ENCODE results near the gene CARD18.

DNA sequence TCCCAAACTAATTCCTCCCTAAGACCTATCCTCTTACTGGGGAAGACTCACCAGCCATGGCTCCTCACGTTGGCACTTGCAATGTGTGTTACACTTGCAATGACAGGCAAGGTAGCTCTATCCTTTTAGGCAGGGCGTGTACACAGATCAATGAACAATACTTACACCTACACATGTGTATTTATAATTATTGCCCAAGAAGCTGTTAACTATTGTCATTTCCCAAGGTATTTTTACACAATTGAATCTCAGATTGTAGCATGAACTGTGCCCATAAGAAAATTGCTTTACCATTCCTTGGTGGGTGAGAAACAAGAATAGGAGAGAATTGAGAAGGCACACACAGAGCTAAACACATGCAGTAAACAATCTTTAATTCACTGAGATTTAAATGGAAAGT lies at the start of gene CARD18:
- no peak for TF ChIP-seq EZH2 (IDR thresholded peaks at IDR 0.05; ENCODE audit: low read depth, unreplicated experiment)
- TF ChIP-seq, protein P1, sequence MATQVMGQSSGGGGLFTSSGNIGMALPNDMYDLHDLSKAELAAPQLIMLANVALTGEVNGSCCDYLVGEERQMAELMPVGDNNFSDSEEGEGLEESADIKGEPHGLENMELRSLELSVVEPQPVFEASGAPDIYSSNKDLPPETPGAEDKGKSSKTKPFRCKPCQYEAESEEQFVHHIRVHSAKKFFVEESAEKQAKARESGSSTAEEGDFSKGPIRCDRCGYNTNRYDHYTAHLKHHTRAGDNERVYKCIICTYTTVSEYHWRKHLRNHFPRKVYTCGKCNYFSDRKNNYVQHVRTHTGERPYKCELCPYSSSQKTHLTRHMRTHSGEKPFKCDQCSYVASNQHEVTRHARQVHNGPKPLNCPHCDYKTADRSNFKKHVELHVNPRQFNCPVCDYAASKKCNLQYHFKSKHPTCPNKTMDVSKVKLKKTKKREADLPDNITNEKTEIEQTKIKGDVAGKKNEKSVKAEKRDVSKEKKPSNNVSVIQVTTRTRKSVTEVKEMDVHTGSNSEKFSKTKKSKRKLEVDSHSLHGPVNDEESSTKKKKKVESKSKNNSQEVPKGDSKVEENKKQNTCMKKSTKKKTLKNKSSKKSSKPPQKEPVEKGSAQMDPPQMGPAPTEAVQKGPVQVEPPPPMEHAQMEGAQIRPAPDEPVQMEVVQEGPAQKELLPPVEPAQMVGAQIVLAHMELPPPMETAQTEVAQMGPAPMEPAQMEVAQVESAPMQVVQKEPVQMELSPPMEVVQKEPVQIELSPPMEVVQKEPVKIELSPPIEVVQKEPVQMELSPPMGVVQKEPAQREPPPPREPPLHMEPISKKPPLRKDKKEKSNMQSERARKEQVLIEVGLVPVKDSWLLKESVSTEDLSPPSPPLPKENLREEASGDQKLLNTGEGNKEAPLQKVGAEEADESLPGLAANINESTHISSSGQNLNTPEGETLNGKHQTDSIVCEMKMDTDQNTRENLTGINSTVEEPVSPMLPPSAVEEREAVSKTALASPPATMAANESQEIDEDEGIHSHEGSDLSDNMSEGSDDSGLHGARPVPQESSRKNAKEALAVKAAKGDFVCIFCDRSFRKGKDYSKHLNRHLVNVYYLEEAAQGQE (IDR thresholded peaks at IDR 0.05; ENCODE audit: unreplicated experiment): no peak
- TF ChIP-seq CTCF (conservative IDR thresholded peaks at IDR 0.05; ENCODE audit: low read depth in 2 of 2): no peak
- TF ChIP-seq POLR2AphosphoS5 (IDR thresholded peaks at IDR 0.05; ENCODE audit: low read depth): no peak
- TF ChIP-seq ZNF114 (CRISPR knock-in tag; IDR thresholded peaks at IDR 0.05): no peak
- TF ChIP-seq EZH2phosphoT487 (IDR thresholded peaks at IDR 0.05; ENCODE audit: unreplicated experiment): no peak

All from GM23338 (cell line).